ENCODE results near the gene RMND1. TPM values are rescaled to one million over a fixed set of nuclear protein-coding genes. Genes with fewer than 3 reads are reported as not detected.

Gene RMND1
- total RNA-seq, 4 donors from 2014 or later: 18.4 to 31.8 (median 27.0) TPM

- TF ChIP-seq CTCF (IDR thresholded peaks at IDR 0.05) (no peak), POLR2A (IDR thresholded peaks at IDR 0.05) (no peak), EP300 (IDR thresholded peaks at IDR 0.05) (no peak)
- no peak overlapping the region for H3K27ac ChIP-seq
- H3K9me3 ChIP-seq: no peaks in the 10 kb centered on the region
- DNase-seq (ENCODE audit: low spot score in 2 of 2): no peak
- 49 to 56% methylated on average over 7 of the region's 7 CpGs for WGBS, 2 donors
- H3K27me3 ChIP-seq: peaks cover 0 to 3% of the 10 kb centered on the region in 2 donors
- H3K36me3 ChIP-seq: no peaks in the 10 kb centered on the region
- no peak overlapping the region for H3K4me3 ChIP-seq
- H3K4me1 ChIP-seq: peaks cover 0 to 22% (median 0%) of the 10 kb centered on the region in 4 donors
Measured at GRCh38 chr6:151490996-151491395, 39.1 kb upstream of the RMND1 start.

GRCh38 chr6:151488226-151488625, 36.3 kb upstream of the RMND1 start:
- Histone ChIP-seq H3K9me3 (no peaks in the 10 kb centered on the region), H3K4me1 (peaks cover 0 to 2% (median 0%) of the 10 kb centered on the region in 4 donors), H3K27ac (no peak overlapping the region), H3K4me3 (no peak overlapping the region), H3K36me3 (no peaks in the 10 kb centered on the region), H3K27me3 (no peaks in the 10 kb centered on the region)
- no peak for TF ChIP-seq EP300 (IDR thresholded peaks at IDR 0.05)
- no peak for TF ChIP-seq POLR2A (IDR thresholded peaks at IDR 0.05)
- no peak for TF ChIP-seq CTCF (IDR thresholded peaks at IDR 0.05)
- DNase-seq (ENCODE audit: low spot score in 2 of 2): no peak
- WGBS, 2 donors: 34 to 36% methylated on average over 2 of the region's 2 CpGs

- no peak for TF ChIP-seq POLR2A (IDR thresholded peaks at IDR 0.05)
- TF ChIP-seq EP300 (IDR thresholded peaks at IDR 0.05): no peak
- no peak for TF ChIP-seq CTCF (IDR thresholded peaks at IDR 0.05)
- peaks cover 0 to 11% (median 0%) of the 10 kb centered on the region in 4 donors for H3K4me1 ChIP-seq
- H3K27ac ChIP-seq: no peak overlapping the region
- H3K4me3 ChIP-seq: no peak overlapping the region
- DNase-seq (ENCODE audit: low spot score in 2 of 2): no peak
- no peaks in the 10 kb centered on the region for H3K9me3 ChIP-seq
- H3K36me3 ChIP-seq: no peaks in the 10 kb centered on the region
- no peaks in the 10 kb centered on the region for H3K27me3 ChIP-seq
Measured at GRCh38 chr6:151483994-151484393, 32.1 kb upstream of the RMND1 start.

GRCh38 chr6:151482290-151482689, 30.4 kb upstream of the RMND1 start:
- Histone ChIP-seq H3K27me3 (no peaks in the 10 kb centered on the region), H3K4me3 (peak overlapping the region in 2 of 4 donors; percentile 15 to 28), H3K27ac (peak overlapping the region in 3 of 4 donors; percentile 21 to 60 (median 58)), H3K36me3 (no peaks in the 10 kb centered on the region), H3K9me3 (no peaks in the 10 kb centered on the region), H3K4me1 (peaks cover 0 to 11% (median 0%) of the 10 kb centered on the region in 4 donors)
- DNase-seq (ENCODE audit: low spot score in 2 of 2): no peak
- 5 to 9% methylated on average over 5 of the region's 5 CpGs for WGBS, 2 donors
- TF ChIP-seq EP300 (IDR thresholded peaks at IDR 0.05) (no peak), POLR2A (IDR thresholded peaks at IDR 0.05) (no peak), CTCF (IDR thresholded peaks at IDR 0.05) (no peak)

- Histone ChIP-seq H3K4me1 (peaks cover 0 to 11% (median 0%) of the 10 kb centered on the region in 4 donors), H3K4me3 (no peak overlapping the region), H3K27me3 (no peaks in the 10 kb centered on the region), H3K9me3 (no peaks in the 10 kb centered on the region), H3K27ac (no peak overlapping the region), H3K36me3 (no peaks in the 10 kb centered on the region)
- TF ChIP-seq EP300 (IDR thresholded peaks at IDR 0.05) (no peak), CTCF (IDR thresholded peaks at IDR 0.05) (no peak), POLR2A (IDR thresholded peaks at IDR 0.05) (no peak)
- DNase-seq (ENCODE audit: low spot score in 2 of 2): no peak
Measured at GRCh38 chr6:151481786-151482185, 29.9 kb upstream of the RMND1 start.
